HUES64 (cell line): ENCODE results near the gene SPINK6. TPM values are rescaled to one million over a fixed set of nuclear protein-coding genes. Genes with fewer than 3 reads are reported as not detected.

Source experiments
- H3K27ac ChIP-seq: 2 replicates; pipeline ENCODE4 v1.7.0; 2013; ENCODE audit warnings: low read depth, low read length, inconsistent platforms
- H3K27me3 ChIP-seq: 2 replicates; pipeline ENCODE4 v1.6.1; 2013; ENCODE audit warnings: mild to moderate bottlenecking, low read length; ENCODE audit not compliant: insufficient read depth
- H3K36me3 ChIP-seq: 2 replicates; pipeline ENCODE4 v1.6.1; 2013; ENCODE audit warnings: mild to moderate bottlenecking, low read length; ENCODE audit not compliant: insufficient read depth
- H3K4me1 ChIP-seq: 2 replicates; pipeline ENCODE4 v1.6.1; 2013; ENCODE audit warnings: mild to moderate bottlenecking, low read length, moderate library complexity; ENCODE audit not compliant: insufficient read depth
- H3K4me3 ChIP-seq: 2 replicates; pipeline ENCODE4 v1.5.1; 2013; ENCODE audit warnings: mild to moderate bottlenecking, low read length, moderate library complexity
- H3K9ac ChIP-seq: 2 replicates; pipeline ENCODE4 v1.6.1; 2013; ENCODE audit warnings: mild to moderate bottlenecking, low read depth, low read length
- H3K9me3 ChIP-seq: 2 replicates; pipeline ENCODE4 v1.6.1; 2013; ENCODE audit warnings: low read depth, low read length; ENCODE audit not compliant: insufficient read depth
- WGBS: fragments of 150-250, 120-280 bp; methylation state at CpG from one replicate; pipeline ENCODE4 v1.1.7; 2013; ENCODE audit warnings: missing lambda C conversion rate; 5-methylcytosine and 5-hydroxymethylcytosine counted together
- polyA plus RNA-seq, 2 experiments: library from polyadenylated mRNA; stranded (reverse); fragments of 50-300 nt; gene quantifications; one replicate each; pipeline ENCODE4 v1.2.3, GENCODE V29; 2013

Gene SPINK6, protein sequence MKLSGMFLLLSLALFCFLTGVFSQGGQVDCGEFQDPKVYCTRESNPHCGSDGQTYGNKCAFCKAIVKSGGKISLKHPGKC
- not detected for polyA plus RNA-seq (2013, experiment 1 of 2)
- not detected for polyA plus RNA-seq (2013, experiment 2 of 2)

DNA sequence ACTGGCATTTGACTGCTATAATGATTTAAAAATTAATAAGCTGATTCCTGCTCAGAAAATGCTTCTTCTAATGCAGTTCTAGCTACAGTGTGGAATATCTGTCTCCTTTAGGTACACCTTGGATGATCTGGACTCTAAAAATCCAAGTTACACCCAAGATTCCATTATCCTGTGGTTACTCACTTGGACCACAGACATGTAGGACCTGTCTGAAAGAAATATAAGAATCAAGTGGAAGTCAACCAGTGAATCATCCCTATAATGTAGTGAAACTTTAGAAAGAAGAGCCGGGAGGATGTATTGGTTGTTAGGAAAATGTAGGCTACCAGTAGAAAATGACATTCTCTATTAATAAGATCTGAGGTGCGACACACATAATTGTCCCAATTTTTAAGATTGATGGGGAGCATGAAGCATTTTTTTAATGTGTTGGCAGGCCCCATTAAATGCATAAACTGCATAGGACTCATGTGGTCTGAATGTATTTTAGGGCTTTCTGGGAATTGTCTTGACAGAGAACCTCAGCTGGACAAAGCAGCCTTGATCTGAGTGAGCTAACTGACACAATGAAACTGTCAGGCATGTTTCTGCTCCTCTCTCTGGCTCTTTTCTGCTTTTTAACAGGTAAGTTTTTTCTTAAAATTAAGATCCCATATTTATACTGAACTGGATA is at the start of gene SPINK6:
Gene SPINK6, plus strand, starts transcription at position 512 of the 673 bp plus-strand sequence. Its CDS starts 55 bp downstream, at position 567.
- H3K9ac ChIP-seq = no peak within 1 kb of the TSS
- 97% methylated on average over 2 of the region's 2 CpGs for WGBS

DNA sequence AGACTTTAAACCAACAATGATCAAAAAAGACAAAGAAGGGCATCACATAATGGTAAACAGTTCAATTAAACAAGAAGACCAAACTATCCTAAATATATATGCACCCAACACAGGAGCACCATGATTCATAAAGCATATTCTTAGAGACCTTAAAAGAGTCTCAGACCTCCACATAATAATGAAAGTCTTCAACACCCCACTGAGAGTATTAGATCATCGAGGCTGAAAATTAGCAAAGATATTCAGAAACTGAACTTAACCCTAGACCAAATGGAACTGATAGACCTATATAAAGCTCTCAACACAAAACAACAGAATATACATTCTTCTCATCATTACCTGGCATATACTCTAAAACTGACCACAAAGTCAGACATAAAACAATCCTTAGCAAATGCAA is 46.2 kb upstream of the SPINK6 start:
- Histone ChIP-seq H3K27me3 (no peaks in the 10 kb centered on the region), H3K9me3 (no peaks in the 10 kb centered on the region), H3K36me3 (no peaks in the 10 kb centered on the region), H3K4me1 (no peaks in the 10 kb centered on the region), H3K27ac (no peak overlapping the region), H3K4me3 (no peak overlapping the region), H3K9ac (no peak overlapping the region)
- 100% methylated on average over 1 of the region's 1 CpG for WGBS

More for the DNA sequence above, at the start of gene SPINK6:
- H3K27ac ChIP-seq = no peak within 1 kb of the TSS
- H3K4me1 ChIP-seq = 0 out of 2 replicates have a peak, but pooled peaks cover 4% of the 10 kb centered on the region
- no peaks in the 10 kb centered on the region for H3K27me3 ChIP-seq
- H3K36me3 ChIP-seq = no peaks in the 10 kb centered on the region
- H3K4me3 ChIP-seq = no peak within 1 kb of the TSS
- H3K9me3 ChIP-seq = no peaks in the 10 kb centered on the region

DNA sequence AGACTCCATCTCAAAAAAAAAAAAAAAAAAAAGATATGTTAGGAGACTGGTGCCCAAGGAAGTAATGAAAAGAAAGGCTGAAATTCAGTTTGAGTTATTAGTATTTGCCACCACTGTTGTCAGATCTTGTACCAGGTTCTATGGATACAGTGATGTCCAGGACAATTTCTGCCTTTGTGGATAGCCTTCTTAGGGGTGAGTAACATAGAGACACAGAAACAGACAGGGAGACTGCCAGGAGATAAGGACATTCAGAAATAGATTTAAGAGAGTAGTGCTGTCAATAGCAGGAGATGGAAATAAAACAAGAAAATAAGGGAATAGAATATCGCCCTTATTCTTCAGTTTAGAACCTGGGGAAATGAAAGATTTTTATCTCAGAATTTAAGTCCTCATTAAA is 40.8 kb upstream of the SPINK6 start:
- H3K27ac ChIP-seq = no peak overlapping the region
- no peak overlapping the region for H3K4me3 ChIP-seq
- H3K27me3 ChIP-seq = no peaks in the 10 kb centered on the region
- H3K9me3 ChIP-seq = no peaks in the 10 kb centered on the region
- no peaks in the 10 kb centered on the region for H3K4me1 ChIP-seq
- H3K36me3 ChIP-seq = no peaks in the 10 kb centered on the region
- WGBS = 100% methylated on average over 1 of the region's 1 CpG
- no peak overlapping the region for H3K9ac ChIP-seq

DNA sequence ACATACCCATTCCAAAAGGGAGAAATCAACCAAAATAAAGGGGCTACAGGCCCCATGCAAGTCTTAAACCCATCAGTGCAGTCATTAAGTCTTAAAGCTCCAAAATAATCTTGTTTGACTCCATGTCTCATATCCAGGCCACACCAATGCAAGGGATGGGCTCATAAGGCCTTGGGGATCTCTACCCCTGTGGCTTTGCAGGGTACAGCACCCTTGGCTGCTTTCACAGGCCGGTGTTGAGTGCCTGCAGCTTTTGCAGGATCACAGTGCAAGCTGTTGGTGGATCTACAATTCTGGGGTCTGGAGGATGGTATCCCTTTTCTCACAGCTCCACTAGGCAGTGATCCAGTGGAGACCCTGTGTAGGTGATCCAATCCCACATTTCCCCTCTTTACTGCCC is 39.5 kb upstream of the SPINK6 start:
- Histone ChIP-seq H3K9ac (no peak overlapping the region), H3K27me3 (no peaks in the 10 kb centered on the region), H3K4me3 (no peak overlapping the region), H3K36me3 (no peaks in the 10 kb centered on the region), H3K9me3 (no peaks in the 10 kb centered on the region), H3K4me1 (no peaks in the 10 kb centered on the region), H3K27ac (no peak overlapping the region)
- 87% methylated on average over 1 of the region's 1 CpG for WGBS

DNA sequence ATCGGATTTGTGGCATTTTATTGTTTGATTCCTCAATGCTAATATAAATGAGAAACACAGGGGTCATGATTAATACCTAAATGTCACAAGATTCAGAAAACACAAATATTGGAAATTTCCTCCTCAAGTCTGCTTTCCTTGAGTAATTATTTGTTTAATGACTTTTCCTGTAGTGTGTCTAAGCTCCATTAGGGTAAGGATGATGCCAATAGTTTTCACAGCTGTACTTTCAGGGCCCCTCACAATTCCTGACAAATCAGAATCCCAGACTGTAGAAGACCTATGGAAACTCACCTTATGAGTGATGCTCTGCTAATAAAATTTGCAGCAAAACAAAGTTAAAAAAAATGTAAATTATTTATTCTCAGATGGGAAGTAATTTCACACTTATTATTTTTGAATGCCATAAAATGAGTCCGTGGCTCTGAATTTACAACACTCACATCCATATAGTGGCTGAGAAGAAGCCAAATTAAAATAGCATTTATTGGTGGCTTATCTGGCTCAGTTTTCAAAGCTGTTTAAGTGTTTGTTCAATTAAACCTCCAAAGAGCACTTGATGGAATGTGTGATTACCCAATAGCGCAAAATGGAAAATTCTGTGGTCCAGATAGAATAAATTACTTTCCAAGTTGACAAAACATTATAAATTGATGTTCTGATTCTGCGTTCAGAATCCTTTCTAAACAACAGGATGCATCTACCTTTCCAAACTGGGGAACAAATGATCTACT is 36.1 kb upstream of the SPINK6 start:
- no peaks in the 10 kb centered on the region for H3K9me3 ChIP-seq

DNA sequence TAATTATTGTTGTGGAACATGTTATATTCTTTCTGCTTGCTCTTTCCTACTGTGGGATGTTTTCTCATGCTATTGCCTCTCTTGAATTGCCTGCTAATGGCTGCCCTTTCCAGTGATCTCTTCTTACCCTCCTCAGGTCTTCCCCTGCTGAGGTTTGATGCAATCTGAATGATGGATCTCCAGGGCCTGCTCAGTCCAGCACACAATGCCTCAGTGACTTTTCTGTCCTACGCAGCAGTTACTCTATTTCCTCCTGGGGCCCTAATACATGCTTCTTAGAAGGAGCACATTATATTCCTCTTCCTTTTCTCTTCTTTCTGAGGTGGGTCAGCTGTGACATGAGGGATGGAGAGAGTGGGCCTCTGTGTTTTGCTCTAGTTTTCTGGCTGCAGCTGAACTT is 34.6 kb upstream of the SPINK6 start, which contains the start of gene SPINK14:
Gene SPINK14, plus strand, starts transcription at position 301 of the 400 bp plus-strand sequence. CDS start 1,187 bp downstream, outside the sequence.
- Histone ChIP-seq H3K9me3 (no peaks in the 10 kb centered on the region), H3K9ac (no peak within 1 kb of the TSS), H3K27me3 (no peaks in the 10 kb centered on the region), H3K4me3 (no peak within 1 kb of the TSS), H3K4me1 (no peaks in the 10 kb centered on the region), H3K27ac (no peak within 1 kb of the TSS), H3K36me3 (no peaks in the 10 kb centered on the region)
- 94% methylated on average over 1 of the region's 1 CpG for WGBS

More for the DNA sequence above, 36.1 kb upstream of the SPINK6 start:
- Histone ChIP-seq H3K27me3 (no peaks in the 10 kb centered on the region), H3K36me3 (no peaks in the 10 kb centered on the region), H3K27ac (no peak overlapping the region), H3K4me3 (no peak overlapping the region), H3K4me1 (no peaks in the 10 kb centered on the region), H3K9ac (no peak overlapping the region)
- 100% methylated on average over 1 of the region's 4 CpGs for WGBS

DNA sequence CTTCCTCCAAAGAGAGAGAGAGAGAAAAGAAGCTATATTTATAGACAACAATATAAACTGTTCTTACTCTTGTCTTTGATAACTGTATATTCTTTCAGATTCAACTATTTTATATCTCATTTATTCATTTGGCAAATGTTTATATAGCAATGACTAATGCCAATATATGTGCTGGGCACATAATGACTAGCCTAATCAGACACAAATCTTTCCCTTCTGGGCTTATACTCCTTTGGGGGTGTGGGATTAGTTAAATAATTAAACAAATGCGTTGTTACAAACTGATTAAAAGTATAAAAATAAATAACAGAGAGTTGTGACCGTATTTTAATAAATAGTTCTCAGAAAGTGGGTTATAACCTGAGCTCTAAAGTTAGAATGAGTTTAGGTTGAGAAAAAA is 30.5 kb upstream of the SPINK6 start:
- H3K4me1 ChIP-seq = no peaks in the 10 kb centered on the region
- no peak overlapping the region for H3K4me3 ChIP-seq
- 100% methylated on average over 2 of the region's 2 CpGs for WGBS
- no peak overlapping the region for H3K27ac ChIP-seq
- H3K27me3 ChIP-seq = no peaks in the 10 kb centered on the region
- H3K9me3 ChIP-seq = no peaks in the 10 kb centered on the region
- no peaks in the 10 kb centered on the region for H3K36me3 ChIP-seq
- no peak overlapping the region for H3K9ac ChIP-seq

DNA sequence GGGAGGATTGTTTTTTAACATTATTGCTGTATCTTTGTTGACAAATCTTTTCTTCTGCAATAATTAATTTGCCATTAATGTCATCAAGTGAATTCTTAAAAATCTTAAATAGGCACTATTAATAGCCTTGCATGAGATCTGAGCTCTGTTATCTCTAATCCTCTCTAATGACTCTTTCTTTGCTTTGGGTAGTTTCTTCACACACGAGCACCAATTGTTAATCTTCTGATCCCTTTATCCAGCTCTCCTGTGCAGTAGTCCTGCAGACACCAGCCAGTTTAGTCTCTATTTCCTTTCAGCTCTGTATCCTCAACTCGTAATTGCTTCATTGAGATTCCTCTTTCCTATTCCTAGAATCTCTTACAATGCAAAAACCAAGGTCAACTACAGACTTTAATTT is 26.4 kb upstream of the SPINK6 start:
- Histone ChIP-seq H3K27ac (no peak overlapping the region), H3K27me3 (no peaks in the 10 kb centered on the region), H3K4me3 (no peak overlapping the region), H3K9me3 (no peaks in the 10 kb centered on the region), H3K4me1 (no peaks in the 10 kb centered on the region), H3K9ac (no peak overlapping the region), H3K36me3 (no peaks in the 10 kb centered on the region)
- WGBS = 67% methylated on average over 2 of the region's 2 CpGs

DNA sequence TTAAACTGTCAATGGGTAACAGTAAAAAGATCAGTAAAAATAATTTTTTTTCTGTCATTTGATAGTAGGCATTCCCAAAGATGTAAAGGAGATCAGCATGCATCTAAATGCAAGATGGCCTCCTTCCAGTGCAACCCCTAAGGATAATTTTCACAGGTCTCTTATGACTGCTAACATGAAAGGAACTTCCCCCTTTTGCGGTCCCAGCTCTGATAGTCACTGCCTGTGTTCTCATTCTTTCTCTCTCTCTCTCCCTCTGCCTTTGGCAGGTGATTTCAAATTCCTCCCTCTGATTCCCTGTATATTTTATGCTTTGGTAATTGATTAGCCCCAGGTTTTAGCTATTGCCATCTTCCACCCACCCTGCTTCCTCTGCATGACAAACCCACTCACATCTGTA is 25.6 kb upstream of the SPINK6 start:
- WGBS = 89% methylated on average over 1 of the region's 1 CpG
- Histone ChIP-seq H3K9me3 (no peaks in the 10 kb centered on the region), H3K27me3 (no peaks in the 10 kb centered on the region), H3K4me3 (no peak overlapping the region), H3K9ac (no peak overlapping the region), H3K27ac (no peak overlapping the region), H3K4me1 (no peaks in the 10 kb centered on the region), H3K36me3 (no peaks in the 10 kb centered on the region)

DNA sequence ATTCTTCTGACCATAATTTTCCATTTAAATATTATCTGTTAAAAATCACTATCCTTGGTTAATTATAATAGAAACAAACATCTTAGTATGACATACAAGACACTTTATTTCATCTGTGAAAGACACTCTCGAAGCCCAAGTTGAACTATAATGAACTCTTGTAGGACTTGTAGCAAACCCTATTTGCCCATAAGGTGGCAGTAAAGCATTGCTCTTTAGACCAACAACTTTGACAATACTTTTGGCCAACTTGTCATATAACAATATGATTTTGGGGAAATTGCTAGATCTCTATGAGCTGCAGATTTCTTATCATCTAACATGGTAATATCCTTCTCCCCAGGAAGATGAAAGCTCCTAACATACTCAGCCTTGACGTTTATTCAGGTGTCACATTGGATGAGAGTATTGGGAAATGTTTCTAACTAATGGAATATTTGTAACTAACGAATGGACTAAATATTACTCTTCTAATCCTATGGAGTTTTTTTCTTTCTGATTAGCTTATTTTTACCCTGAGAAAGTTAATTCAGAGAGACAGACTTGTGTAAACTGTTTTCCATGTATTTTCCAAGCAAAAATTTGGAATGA is 23.5 kb upstream of the SPINK6 start:
- WGBS = 70% methylated on average over 1 of the region's 3 CpGs
- Histone ChIP-seq H3K36me3 (no peaks in the 10 kb centered on the region), H3K27ac (no peak overlapping the region), H3K4me3 (no peak overlapping the region), H3K4me1 (no peaks in the 10 kb centered on the region), H3K9me3 (no peaks in the 10 kb centered on the region), H3K27me3 (no peaks in the 10 kb centered on the region), H3K9ac (no peak overlapping the region)
